Activated CD4-positive, alpha-beta T cell treated with anti-CD3 and anti-CD28 coated beads for 36 hours (primary cell): ENCODE data around the gene ZNF628. TPM values are rescaled to one million over a fixed set of nuclear protein-coding genes. Genes with fewer than 3 reads are reported as not detected.

Source experiments
- ATAC-seq: fragments of 200-7000 bp; cut with Tn5 transposase; one replicate; pipeline ENCODE4 v1.10.0; 2021; ENCODE audit warnings: mild to moderate bottlenecking, moderate library complexity
- CTCF ChIA-PET: fragments of 350-600 bp; sonication (Branson Sonifier 250); formaldehyde crosslinking; loops from one replicate; lab custom pipeline; 2021; ENCODE audit warnings: antibody characterized with exemption; lab: Charles Lee
- POLR2A ChIA-PET: fragments of 350-600 bp; sonication (Branson Sonifier 250); formaldehyde crosslinking; loops from one replicate; lab custom pipeline; 2021; ENCODE audit warnings: antibody characterized with exemption, inconsistent platforms; lab: Charles Lee
- DNase-seq: peaks from one replicate; pipeline ENCODE4 v3.0.0-alpha.2; 2020
- H3K27ac Mint-ChIP-seq: one replicate; pipeline ENCODE4 v1.8.0; 2021; ENCODE audit warnings: mixed read lengths
- H3K27me3 Mint-ChIP-seq: one replicate; pipeline ENCODE4 v1.8.0; 2021; ENCODE audit warnings: mixed read lengths
- H3K36me3 Mint-ChIP-seq: one replicate; pipeline ENCODE4 v1.8.0; 2021; ENCODE audit warnings: low read depth, mixed read lengths
- H3K4me1 Mint-ChIP-seq: one replicate; pipeline ENCODE4 v1.8.0; 2021; ENCODE audit warnings: mixed read lengths
- H3K4me3 Mint-ChIP-seq: one replicate; pipeline ENCODE4 v1.8.0; 2021; ENCODE audit warnings: mild to moderate bottlenecking, moderate library complexity, mixed read lengths
- H3K9me3 Mint-ChIP-seq: one replicate; pipeline ENCODE4 v1.8.0; 2021; ENCODE audit warnings: low read depth, mixed read lengths
- intact Hi-C, 2 experiments: fragments of 100-400 bp; cut with DNase I in 1 of 2; cut with micrococcal nuclease in 1 of 2; formaldehyde crosslinking; loops; one replicate each; pipeline versions ENCODE4 v1.14.2 to v1.15.1; 2022 to 2024; cut with DNase I, micrococcal nuclease
- total RNA-seq, 2 experiments: library from RNA; stranded (reverse); gene quantifications; one replicate each; pipeline ENCODE4 v1.2.3, GENCODE V29; 2021

The ZNF628 gene
- total RNA-seq, 2 experiments from 2014 or later: 5.6 to 6.8 TPM

DNA sequence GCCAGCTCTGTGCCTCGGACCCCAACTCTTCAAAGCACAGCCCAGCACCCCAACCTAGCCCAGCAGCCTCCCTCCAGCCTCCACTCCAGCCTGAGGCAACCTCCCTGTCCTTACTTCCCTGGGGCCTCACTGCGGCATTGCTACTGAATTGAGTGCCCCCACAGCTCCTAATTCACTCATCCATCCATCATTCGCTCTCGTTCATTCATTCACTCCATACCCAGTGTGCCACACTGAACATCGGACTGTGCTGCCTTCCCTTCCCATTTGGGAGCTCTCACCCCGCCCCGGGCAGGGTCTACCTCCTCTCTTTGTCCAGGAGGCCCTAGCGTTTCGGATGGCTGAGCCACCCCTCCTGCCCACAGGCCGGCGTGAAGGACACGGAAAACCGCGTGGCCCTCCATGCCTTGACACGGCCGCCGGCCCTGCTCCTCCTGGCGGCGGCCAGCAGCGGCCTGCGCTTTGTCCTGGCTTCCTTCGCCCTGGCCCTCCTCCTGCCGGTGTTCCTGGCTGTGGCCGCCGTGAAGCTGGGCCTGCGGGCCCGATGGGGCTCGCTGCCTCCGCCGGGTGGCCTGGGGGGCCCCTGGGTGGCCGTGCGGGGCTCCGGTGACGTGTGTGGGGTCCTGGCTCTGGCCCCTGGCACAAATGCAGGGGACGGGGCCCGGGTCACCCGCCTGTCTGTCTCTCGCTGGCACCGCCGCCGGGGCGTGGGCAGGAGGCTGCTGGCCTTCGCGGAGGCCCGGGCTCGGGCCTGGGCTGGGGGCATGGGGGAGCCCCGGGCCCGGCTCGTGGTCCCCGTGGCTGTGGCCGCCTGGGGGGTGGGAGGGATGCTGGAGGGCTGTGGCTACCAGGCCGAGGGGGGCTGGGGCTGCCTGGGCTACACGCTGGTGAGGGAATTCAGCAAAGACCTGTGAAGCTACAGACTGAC is 9.9 kb downstream of the ZNF628 start:
- Mint-ChIP-seq H3K36me3 (no peaks in the 10 kb centered on the region), H3K4me3 (peak overlapping the region; percentile 75), H3K9me3 (no peaks in the 10 kb centered on the region), H3K27ac (peak overlapping the region; percentile 60), H3K27me3 (no peaks in the 10 kb centered on the region), H3K4me1 (peaks cover 18% of the 10 kb centered on the region)
- intact Hi-C loops: no loop called here
- ChIA-PET CTCF (interaction anchor here (0.7 to 1.6 kb wide), 6 partner anchors 12 to 149 kb away, joined by 3 to 5 read pairs (median 3); partner anchors contain the start of gene ISOC2), POLR2A (interaction anchor here (0.5 to 0.8 kb wide), 2 partner anchors 11 to 1898 kb away, joined by 3 to 6 read pairs; no protein-coding TSS in a partner anchor)
- ATAC-seq (no peak), DNase-seq (no peak)

DNA sequence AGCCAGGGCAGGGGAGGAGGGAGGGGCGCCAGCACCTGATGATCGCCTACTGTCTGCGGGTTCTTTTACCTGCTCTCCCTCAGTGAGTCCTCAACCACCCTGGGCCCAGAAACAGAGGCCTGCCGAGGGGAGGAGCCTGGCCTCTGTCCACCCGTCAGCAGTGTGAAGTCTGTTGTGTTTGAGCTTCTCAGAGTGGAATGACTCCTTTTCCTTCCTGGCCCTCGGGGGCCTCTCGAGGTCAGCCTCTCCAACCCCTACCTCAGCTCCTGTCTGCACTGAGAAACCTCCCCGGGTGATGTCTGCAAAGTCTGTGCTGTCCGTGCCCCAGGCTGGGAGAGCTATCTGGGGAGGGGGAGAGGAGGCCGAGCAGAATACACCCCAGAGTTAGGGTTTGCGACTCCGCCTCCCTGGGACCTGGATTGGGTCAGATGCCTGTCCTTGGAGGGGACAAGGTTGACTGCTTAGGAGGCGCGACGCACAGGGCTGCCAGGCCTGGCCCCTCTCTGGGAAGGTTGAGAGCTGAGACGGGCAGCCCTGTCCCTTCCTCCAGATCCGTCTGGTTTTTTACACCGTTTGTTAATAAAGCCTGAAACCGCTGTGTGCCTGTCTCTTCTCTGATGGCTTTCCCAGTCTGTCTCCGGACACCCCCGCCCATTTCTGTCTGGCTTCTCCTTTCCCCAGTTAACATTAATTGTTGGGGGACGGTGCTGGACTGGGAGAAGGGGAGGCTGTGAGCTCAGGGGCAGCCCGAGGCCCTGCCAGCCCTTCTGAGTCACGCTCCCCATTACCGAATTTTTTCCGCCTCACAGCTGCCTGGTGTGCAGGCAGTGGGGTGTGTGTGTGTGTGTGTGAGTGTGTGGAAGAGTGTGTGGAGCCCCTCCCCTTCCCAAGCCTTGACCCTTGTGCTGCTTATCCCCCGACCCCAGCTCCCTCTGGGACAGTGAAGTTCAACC is 10.8 kb downstream of the ZNF628 start:
- Mint-ChIP-seq H3K27me3 (no peaks in the 10 kb centered on the region), H3K27ac (peak overlapping the region; percentile 76), H3K36me3 (no peaks in the 10 kb centered on the region), H3K9me3 (no peaks in the 10 kb centered on the region), H3K4me1 (peaks cover 18% of the 10 kb centered on the region), H3K4me3 (peak overlapping the region; percentile 21)
- ChIA-PET POLR2A (no interaction called here), CTCF (interaction anchor here (0.6 to 1.2 kb wide), 5 partner anchors 16 to 315 kb away, joined by 3 read pairs; partner anchors contain the start of gene ISOC2)
- peak; percentile 86 for DNase-seq
- intact Hi-C loops: no loop called here
- peak; percentile 63 for ATAC-seq

- peak within 1 kb of the TSS; percentile 76 for H3K27ac Mint-ChIP-seq
- H3K4me1 Mint-ChIP-seq: peaks cover 18% of the 10 kb centered on the region
- H3K9me3 Mint-ChIP-seq: no peaks in the 10 kb centered on the region
- ChIA-PET POLR2A (no interaction called here), CTCF (interaction anchor here (1.1 to 1.2 kb wide), 3 partner anchors 16 to 27 kb away, joined by 3 read pairs; partner anchors contain the start of gene ISOC2)
- peak within 1 kb of the TSS; percentile 21 for H3K4me3 Mint-ChIP-seq
- ATAC-seq (no peak), DNase-seq (no peak)
- peaks cover 2% of the 10 kb centered on the region for H3K27me3 Mint-ChIP-seq
- intact Hi-C loops: no loop called here
- H3K36me3 Mint-ChIP-seq: no peaks in the 10 kb centered on the region
These were observed 11.7 kb downstream of the ZNF628 start, which contains the start of gene SSC5D for GRCh38 chr19:55487924-55488687. TSS of gene SSC5D (plus strand) at chr19:55488436. CDS start at chr19:55488590, 154 bp downstream.

DNA sequence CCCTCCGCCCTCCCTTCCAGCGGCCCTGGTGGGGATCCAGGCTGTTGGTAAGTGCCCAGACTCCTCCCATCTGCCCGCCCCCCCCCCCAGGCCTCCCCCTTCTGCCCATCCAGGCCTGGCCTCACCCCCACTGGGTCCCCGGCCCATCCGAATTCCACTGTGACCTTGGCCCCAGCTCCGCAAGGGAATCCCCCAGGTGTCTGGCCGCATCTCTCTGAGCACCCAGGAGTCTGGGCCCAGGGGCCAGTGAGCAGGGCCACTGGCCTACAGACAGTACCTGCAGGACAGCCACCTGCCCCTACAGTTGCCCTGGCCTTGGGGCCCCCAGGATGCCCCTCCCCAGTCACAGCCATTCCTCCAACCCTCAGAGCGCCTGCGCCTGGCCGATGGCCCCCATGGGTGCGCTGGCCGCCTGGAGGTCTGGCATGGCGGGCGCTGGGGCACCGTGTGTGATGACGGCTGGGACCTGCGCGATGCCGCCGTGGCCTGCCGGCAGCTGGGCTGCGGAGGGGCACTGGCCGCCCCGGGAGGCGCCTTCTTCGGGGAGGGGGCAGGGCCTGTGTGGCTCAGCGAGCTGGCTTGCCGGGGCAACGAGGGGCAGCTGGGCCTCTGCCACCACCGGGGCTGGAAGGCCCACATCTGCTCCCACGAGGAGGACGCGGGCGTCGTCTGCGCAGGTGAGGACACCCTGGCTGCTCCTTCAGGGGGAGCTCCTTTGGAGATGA is 12.7 kb downstream of the ZNF628 start:
- Mint-ChIP-seq H3K4me1 (peaks cover 18% of the 10 kb centered on the region), H3K4me3 (no peak overlapping the region), H3K27me3 (peaks cover 2% of the 10 kb centered on the region), H3K9me3 (no peaks in the 10 kb centered on the region), H3K27ac (no peak overlapping the region), H3K36me3 (no peaks in the 10 kb centered on the region)
- ATAC-seq (no peak), DNase-seq (no peak)
- POLR2A ChIA-PET: no interaction called here
- CTCF ChIA-PET: interaction anchor here (1.6 kb wide), 1 partner anchor 15 kb away, joined by 4 read pairs; no protein-coding TSS in a partner anchor
- intact Hi-C loops: no loop called here

DNA sequence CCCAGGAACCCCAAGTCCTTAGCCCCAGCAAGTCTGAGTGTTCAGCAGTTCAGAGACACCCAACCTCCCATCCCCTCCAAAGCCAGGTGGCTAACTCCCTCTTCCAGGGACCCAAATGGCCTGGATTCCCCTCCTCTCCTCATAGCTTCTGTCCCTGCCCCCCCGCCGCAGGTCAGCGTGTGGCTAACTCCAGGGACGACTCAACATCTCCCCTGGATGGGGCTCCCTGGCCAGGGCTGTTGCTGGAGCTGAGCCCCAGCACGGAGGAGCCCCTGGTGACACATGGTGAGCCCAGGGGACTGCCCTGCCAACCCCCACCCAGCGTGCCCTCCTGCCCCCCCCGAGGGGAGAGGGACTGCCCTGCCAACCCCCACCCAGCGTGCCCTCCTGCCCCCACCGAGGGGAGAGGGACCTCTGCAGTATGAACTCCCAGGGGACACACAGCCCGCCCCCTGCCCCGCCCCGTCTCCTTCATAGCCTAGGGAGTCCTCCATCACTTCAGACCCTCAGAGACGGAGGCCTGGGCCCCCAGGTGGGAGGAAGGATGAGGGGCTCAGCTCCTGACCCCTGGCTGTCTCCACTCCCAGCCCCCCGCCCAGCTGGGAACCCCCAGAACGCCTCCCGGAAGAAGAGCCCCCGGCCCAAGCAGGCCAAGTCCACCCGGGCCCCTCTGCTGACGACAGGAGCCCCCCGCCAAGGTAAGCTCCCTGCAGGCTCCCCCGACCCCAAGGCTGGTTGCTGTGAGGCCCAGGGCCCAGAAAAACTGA is 13.5 kb downstream of the ZNF628 start:
- Mint-ChIP-seq H3K4me3 (no peak overlapping the region), H3K9me3 (no peaks in the 10 kb centered on the region), H3K27me3 (peaks cover 2% of the 10 kb centered on the region), H3K36me3 (no peaks in the 10 kb centered on the region), H3K27ac (no peak overlapping the region), H3K4me1 (peaks cover 14% of the 10 kb centered on the region)
- no peak for DNase-seq
- intact Hi-C loops: no loop called here
- CTCF ChIA-PET: interaction anchor here (1.6 kb wide), 1 partner anchor 14 kb away, joined by 4 read pairs; no protein-coding TSS in a partner anchor
- ATAC-seq: no peak
- POLR2A ChIA-PET: no interaction called here

- POLR2A ChIA-PET: no interaction called here
- H3K27ac Mint-ChIP-seq: no peak overlapping the region
- DNase-seq (no peak), ATAC-seq (no peak)
- H3K4me1 Mint-ChIP-seq: peaks cover 14% of the 10 kb centered on the region
- no peaks in the 10 kb centered on the region for H3K9me3 Mint-ChIP-seq
- H3K36me3 Mint-ChIP-seq: no peaks in the 10 kb centered on the region
- intact Hi-C loops: no loop called here
- peaks cover 2% of the 10 kb centered on the region for H3K27me3 Mint-ChIP-seq
- no peak overlapping the region for H3K4me3 Mint-ChIP-seq
- CTCF ChIA-PET: interaction anchor here (0.7 to 1.8 kb wide), 3 partner anchors 13 to 816 kb away, joined by 3 to 7 read pairs (median 4); no protein-coding TSS in a partner anchor
These were observed 14.3 kb downstream of the ZNF628 start for GRCh38 chr19:55490478-55491432.

GRCh38 chr19:55491546-55492360 is 15.3 kb downstream of the ZNF628 start:
- Mint-ChIP-seq H3K9me3 (no peaks in the 10 kb centered on the region), H3K36me3 (no peaks in the 10 kb centered on the region), H3K27ac (no peak overlapping the region), H3K4me1 (peaks cover 11% of the 10 kb centered on the region), H3K4me3 (no peak overlapping the region), H3K27me3 (peaks cover 2% of the 10 kb centered on the region)
- no peak for ATAC-seq
- intact Hi-C loops: no loop called here
- ChIA-PET CTCF (interaction anchor here (0.6 to 1.8 kb wide), 3 partner anchors 24 to 817 kb away, joined by 3 to 7 read pairs (median 3); no protein-coding TSS in a partner anchor), POLR2A (no interaction called here)
- DNase-seq: no peak

DNA sequence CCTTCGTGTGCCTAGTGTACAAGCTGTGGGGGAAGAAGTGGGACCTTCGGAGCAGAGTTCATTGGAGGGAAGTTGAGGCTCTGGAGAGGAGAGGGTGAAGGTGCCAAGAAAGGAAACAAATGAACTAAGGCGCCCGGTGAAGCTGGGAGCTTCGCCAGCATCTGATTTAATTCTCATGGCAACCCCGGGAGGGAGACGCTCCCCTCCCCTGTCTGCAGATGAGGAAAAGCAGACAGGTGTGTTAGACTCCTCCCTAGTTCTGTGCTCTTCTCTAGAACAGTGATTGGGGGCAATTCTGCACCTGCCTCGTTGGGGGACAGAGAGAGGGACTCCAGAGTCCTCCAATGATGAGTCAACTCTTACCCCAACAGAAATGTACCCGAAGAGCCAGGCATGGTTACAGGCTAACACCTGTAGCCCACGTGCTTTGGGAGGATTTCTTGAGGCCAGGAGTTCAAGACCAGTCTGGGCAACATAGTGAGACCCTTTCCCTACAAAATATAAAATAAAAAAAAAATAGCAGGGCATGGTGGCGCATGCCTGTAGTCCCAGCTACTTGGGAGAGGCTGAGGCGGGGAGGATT is 16.0 kb downstream of the ZNF628 start:
- ChIA-PET POLR2A (no interaction called here), CTCF (interaction anchor here (0.6 to 1.8 kb wide), 3 partner anchors 25 to 162 kb away, joined by 3 to 7 read pairs (median 3); no protein-coding TSS in a partner anchor)
- DNase-seq (no peak), ATAC-seq (no peak)
- Mint-ChIP-seq H3K4me3 (no peak overlapping the region), H3K9me3 (no peaks in the 10 kb centered on the region), H3K36me3 (no peaks in the 10 kb centered on the region), H3K27ac (no peak overlapping the region), H3K4me1 (peaks cover 4% of the 10 kb centered on the region), H3K27me3 (peaks cover 2% of the 10 kb centered on the region)
- intact Hi-C loops: no loop called here
